HG03460 (cell line): Measurements from ENCODE around the gene METRN.

Source experiments
- ATAC-seq: cut with Tn5 transposase; IDR thresholded peaks from one replicate; pipeline ENCODE4 v1.9.1; 2021; ENCODE audit not compliant: unreplicated experiment

METRN gene

DNA sequence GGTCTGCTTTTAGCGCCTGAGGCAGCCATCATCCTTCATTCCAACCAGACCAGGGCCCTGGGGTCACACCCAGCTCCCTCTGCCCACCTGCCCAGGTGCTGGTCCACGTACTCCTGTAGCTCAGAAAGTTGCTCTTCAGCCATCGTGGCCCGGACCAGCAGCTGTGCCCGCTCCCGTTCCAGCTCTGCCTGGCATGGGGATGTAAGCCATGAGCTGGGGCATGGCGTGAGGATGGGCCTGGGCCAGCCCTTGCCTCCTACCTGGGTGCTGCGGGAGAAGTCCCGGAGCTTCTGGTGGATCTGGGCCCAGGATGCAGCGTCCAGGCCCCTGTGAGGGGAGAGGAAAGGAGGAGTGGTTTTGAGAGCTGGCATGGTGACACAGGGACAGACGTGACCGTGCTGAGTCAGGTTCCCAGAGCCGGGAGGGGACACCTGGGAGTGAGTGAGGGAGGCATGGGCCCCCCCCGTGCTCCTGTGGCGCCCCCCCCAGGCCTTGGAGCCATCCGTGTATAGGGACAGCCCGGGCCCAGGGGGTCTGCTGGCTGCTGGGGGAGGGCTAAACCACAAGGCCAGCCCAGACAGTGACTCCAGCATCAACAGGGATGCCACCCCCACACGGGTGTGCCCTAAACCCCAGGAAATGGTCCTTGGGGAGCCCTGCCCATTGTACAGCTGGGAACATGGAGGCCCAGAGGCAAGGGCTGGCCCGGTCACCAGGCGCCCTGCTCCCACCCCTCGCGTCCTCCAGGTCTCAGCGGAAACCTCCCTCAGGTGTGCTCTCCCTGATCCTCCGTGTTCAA, 8.1 kb downstream of the METRN start:
- ATAC-seq, result no peak

DNA sequence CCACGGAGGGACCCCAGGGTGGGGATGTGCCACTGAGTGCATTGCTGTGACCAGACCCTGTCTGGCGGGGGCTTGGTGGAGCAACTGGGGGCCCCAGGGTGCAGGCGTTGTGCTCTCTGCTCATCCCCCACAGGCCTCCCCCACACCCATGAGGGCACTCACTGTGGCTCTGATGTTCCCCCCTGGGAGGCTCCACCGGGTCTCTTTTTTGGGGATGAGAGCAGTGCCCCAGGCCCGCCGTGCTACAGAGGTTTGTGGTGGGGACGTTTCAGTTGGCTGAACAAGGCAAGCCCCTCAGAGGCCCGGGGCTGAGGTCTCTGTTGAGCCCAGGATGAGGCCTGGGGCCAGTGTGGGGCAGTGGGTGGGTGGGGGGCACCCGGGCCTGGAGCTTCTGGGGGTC, 8.8 kb downstream of the METRN start:
- ATAC-seq, result no peak

DNA sequence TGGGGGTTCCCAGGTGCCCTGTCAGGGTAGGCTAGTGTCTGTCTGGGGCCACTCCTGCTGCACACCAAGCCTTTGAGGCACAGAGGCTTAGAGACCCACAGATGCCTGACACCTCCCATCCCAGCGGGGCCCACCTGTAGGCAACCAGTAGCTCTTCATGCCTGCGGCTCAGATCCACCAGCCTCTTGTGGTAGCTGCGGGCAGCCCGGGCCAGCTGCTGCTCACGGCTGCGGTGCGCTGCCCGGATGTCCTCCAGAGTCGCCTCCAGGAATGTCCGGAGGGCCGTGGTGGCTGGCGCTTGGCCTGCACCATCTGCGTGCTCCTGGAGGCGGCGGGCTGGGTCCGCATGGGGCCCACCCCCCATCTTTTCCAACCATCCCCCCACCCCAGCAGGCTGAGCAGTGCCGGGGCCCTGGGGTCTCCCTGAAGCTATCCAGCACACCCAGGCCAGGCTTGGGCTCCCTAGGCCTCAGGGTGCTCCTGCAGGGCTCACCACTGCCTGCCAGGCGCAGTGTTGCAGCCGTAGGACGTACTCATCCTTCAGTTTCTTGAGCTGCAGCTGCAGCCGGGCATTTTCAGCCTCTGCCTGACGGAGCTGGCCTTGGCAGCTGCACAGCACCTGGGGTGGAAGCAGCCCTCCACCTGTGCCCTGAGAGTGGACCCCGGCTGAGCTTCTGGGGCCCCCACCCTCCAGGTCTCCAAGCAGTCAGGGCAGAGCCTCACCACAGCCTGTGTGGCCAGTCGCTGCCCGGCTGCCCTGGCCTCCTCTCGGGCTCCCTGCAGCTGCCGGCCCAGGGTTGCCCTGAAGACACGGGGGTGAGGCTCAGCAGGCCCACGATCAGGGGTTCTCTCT, 9.5 kb downstream of the METRN start:
- ATAC-seq, result no peak

GRCh38 chr16:725041-725376, 10.1 kb downstream of the METRN start:
- ATAC-seq, result no peak

- ATAC-seq, result no peak
Measured at GRCh38 chr16:725463-726187, 10.7 kb downstream of the METRN start.

DNA sequence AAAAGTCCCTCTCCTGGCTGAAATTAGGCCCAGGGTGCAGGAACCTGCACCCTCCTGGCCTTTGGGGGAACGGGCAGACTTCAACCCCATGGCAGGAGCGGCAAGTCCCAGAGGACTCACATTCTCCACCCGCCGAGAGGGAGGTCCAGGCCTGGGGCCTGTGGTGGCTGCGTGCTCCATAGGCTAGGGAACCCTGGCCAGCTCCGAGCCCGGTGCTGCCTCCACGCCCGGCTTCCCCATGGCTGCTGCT, 11.2 kb downstream of the METRN start:
- ATAC-seq, result no peak

- ATAC-seq, result no peak
Measured at GRCh38 chr16:726438-727290, 11.7 kb downstream of the METRN start, which contains the start of the genes CCDC78 and HAGHL. CCDC78 (minus strand) TSS chr16:726443; CDS start chr16:726367, 76 bp downstream. HAGHL (plus strand) TSS chr16:727106; CDS start chr16:727510, 404 bp downstream.

DNA sequence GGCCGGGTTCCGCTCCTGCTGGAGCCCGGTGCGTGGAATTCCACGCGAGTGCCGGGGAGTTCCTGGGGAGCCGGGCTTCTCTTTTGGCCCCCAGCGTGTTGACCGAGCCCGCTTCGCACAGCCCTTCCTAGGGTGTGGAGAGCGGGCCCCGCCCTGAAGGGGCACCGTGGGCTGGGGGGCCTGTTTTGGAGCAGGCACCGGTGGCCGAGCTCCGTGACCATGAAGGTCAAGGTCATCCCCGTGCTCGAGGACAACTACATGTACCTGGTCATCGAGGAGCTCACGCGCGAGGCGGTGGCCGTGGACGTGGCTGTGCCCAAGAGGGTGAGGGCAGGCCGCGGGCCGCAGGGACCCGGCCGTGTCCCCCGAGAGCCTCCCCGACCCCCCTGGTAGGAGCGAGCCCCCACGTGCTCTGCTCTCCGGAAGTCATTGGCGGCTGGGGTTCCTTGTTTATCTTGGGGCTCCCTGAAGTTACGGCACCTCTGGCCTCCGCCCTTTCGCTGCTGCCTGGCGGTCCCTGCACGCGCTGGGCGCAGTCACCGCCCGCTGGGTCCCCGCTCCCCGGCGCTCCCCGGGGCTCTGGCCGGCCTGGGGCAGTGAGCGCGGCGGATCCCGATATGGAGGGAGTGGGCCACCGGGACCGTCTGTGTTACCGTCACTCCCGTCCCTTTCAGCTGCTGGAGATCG, 12.5 kb downstream of the METRN start:
- peak; percentile 5 for ATAC-seq

DNA sequence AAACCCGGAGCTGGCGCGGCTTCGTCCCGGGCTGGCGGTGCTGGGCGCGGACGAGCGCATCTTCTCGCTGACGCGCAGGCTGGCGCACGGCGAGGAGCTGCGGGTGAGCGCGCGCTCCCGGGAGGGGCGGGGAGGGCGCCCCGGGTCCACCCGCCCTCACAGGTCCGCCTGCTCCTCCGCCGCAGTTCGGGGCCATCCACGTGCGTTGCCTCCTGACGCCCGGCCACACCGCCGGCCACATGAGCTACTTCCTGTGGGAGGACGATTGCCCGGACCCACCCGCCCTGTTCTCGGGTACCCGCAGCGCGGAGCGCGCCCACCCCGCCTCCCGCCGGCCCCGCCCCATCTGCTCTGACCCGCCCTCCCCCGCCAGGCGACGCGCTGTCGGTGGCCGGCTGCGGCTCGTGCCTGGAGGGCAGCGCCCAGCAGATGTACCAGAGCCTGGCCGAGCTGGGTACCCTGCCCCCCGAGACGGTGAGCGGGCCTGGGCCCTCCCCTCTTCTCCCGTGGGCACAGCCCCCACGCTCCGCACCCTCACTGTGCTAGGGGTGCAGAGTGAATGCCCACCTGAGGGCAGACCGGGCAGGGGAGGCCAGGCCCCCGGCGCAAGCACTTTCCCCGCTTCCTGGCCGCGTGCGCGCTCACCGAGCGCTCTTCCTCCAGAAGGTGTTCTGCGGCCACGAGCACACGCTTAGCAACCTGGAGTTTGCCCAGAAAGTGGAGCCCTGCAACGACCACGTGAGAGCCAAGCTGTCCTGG, 13.4 kb downstream of the METRN start:
- ATAC-seq, result peak; percentile 37

- no peak for ATAC-seq
Measured at GRCh38 chr16:728890-729744, 14.2 kb downstream of the METRN start.

DNA sequence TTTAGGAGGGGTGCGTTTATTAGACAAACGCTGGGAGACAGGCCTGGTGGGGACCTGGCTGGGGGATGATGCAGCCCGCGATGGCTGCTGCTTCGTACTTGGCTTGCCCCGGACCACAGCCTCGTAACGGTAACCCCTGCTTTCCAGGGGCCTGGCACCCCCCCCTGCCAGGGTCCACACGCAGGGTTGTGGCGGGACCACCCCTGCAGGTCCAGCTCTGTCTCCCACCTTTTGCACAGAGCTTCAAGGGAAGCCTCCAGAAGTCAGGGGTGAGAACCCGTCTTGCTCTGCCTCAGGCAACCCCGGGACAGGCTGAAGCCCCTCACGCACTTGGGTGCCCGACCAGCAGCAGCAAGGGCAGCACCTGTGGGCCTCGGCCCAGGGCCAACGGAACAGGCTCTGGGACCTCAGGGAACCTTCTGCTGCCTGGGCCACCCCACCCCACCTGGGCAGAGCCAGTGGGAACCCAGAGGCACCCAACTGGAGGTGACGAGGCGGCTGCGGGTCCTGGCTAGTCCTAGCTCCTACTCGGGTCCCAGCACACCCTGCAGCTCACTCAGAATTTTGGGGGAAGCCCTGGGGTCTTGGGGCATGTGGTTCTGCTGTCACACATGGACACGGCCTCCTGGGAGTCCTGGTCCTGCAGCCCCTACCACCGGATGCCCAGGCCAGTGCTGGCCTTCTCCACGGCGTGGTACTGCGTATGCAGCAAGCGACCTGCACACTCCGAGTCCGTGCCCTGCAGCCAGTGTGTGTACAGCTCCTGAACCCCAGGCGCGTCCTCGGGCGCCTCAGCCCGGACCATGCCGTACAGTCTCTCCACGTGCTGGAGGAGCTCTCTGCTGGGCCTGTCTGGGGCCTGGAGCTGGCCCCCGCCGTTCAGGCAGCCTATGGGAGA, 15.1 kb downstream of the METRN start:
- no peak for ATAC-seq

DNA sequence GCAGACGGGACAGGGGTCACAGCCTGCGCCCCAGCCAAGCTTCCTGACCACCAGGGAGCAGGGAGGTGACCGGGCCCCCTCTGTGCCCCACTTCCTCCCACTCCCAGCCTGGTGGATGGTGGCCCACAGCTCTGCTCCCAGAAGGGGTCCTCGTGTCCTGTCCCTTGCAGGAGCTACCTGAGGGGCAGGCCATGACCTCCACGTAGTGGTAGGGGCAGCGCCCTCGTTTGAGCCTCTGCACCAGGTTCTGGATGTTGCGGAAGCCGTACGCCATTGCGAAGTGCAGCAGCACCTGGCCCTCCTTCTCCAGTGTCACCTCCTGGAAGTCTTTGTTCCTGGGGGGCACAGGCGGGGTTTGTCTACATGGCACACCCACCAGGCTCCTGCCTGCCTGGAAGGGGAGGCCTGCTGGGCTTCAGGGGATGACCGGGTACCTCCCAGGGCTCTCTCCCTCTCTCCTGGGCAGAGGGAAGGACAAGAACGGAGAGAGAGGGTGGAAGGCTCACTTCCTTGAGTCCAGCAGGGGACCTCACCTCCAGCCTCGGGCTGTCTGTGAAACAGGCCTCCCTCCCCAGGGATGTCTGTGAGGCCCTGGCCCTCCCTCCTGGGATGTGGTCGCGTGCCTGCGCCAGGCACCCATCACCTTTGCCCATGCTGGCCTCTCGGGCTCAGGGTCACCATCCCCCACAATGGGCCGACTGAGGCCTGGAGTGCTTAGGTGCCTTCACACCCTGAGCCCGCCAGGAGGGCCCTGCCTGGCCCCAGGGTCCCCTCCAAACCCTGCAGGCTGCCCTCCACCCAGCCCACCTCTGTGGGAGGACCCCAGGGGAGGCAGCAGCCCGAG, 16.0 kb downstream of the METRN start:
- no peak for ATAC-seq

GRCh38 chr16:732332-732731, 17.4 kb downstream of the METRN start:
- ATAC-seq, result no peak

- ATAC-seq, result no peak
Measured at GRCh38 chr16:732936-733335, 18.0 kb downstream of the METRN start.

DNA sequence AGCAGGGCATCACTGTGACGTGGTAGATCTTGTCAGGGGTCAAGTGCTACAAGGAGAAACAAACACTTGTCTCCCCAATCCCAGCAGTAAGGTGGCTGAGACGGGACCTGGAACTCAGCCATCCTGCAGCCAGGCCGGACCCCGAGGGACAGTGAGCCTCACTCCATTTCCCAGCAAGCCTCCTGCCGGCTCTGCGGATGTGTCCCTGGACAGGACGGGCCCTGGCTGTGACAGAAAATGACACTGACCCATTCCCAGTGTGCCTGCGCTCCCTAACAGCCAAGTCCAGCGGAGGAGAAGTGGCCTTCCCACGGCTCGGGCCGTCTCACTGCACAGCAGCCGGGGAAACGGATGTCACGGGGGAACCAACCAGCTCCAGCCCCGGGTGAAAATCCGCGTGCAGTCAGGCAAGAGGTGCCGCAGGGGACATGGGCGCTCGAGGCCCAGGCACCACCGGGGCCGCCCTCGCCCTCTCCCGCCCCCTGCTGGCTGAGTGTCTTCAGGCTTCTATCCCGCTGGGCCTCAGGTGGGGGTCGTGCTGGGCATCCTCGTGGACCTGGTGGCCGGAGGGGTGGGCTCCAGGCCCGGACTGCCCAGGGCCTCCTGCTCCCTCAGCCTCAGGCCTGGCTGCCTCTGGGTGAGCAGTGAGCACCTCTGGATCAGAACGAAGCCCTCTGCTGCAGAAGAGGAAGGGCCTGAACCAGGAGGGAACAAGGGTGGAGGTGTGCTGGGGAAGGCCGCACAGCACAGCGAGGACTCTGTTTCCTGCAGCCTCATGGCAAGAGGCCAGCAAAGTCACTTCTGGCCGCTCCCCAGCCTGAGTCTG, 18.7 kb downstream of the METRN start:
- no peak for ATAC-seq
